Activated naive CD4-positive, alpha-beta T cell treated with Interleukin-2 at 50 U/mL for 16 hours (primary cell): ENCODE measurements around the gene SYCE1.
"Not testable (repeated sequence)": the region's sequence is repeated elsewhere in the genome, so short reads cannot be mapped to it uniquely, and the experiment has no call there.

Source experiments
- DNase-seq: peaks from one replicate; pipeline ENCODE4 v3.0.0-alpha.2; 2020

The SYCE1 gene

DNA sequence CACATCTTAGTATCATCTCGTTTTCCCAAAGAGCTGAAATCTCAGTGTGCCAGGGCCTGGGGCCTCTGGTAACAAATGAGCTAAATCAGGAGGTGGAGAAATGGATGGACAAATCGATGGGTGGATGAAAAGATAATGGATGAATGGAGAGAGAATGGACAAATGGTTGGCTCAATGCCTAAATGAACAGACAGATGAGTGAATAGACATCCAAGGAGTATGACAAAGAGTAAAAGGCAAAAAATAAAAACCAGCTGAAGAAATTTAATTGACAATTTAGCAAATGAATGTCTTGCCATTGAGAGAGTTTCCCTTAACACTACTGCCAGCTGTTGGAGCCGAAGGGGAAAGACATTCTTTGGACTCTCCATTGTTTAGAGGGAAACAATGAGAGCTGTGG, 8.0 kb downstream of the SYCE1 start:
- DNase-seq: no peak

DNA sequence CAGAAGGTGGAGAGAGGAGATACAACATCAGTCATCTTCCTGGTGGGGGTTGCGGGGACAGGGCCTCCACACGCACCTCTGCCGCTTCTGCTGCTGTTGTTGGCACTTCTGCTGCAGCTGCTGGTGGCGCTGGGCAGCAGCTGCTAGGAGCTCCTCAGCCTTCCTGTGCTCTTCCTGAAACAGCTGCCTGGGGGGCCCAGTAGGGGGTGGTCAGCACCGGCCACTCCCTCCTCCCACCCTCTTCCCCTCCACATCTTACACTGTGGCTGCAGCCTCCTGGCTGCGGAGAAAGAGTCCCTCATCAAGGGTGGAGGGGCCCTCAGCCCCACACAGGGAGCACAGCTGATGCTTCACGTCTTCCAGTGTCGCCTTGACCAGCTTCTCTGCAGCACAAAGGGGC, 9.9 kb downstream of the SYCE1 start:
- no peak for DNase-seq

DNA sequence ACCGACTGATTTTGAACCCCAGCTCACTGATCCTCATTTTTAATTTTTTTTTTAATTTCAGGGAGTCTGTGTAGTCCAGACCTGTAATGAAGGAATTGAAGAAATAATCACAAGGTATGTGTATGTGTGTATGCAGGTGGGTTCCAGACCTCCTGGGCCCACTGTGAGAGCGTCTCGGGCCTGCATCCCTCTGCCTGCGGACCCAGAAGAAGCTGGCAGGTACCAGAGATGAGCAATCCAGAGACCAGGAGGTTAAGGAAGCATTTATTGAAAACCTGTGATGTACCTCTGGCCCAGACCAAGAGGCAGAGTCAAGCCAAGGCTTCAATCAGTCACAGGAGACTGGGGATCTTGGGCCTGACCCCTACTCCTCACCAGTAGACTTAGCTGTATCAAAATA, 10.8 kb downstream of the SYCE1 start:
- DNase-seq: no peak

DNA sequence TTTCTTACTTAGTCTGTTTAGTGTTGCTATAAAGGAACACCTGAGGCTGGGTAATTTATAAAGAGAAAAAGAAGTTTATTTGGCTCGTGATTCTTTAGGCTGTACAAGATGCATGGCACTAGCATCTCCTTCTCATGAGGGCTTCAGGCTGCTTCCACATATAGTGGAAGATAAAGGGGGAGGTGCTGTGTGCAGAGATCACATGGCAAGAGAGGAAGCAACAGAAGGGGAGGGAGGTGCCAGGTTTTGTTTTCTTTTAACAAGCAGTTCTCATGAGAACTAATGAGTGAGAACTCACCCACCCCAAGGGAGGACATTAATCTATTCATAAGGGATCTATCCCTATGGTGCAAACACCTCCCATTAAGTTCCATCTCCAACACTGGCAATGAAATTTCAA, 20.9 kb downstream of the SYCE1 start:
- no peak for DNase-seq

DNA sequence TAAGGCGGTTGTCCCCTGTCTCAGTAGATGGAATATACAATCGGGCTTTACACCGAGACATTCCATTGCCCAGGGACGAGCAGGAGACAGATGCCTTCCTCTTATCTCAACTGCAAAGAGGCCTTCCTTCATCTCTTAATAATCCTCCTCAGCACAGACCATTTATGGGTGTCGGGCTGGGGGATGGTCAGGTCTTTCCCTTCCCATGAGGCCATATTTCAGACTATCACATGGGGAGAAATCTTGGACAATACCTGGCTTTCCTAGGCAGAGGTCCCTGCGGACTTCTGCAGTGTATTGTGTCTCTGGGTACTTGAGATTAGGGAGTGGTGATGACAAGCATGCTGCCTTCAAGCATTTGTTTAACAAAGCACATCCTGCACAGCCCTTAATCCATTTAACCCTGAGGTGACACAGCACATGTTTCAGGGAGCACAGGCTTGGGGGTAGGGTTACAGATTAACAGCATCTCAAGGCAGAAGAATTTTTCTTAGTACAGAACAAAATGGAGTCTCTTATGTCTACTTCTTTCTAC, 23.9 kb downstream of the SYCE1 start:
- DNase-seq: not testable (repeated sequence)

DNA sequence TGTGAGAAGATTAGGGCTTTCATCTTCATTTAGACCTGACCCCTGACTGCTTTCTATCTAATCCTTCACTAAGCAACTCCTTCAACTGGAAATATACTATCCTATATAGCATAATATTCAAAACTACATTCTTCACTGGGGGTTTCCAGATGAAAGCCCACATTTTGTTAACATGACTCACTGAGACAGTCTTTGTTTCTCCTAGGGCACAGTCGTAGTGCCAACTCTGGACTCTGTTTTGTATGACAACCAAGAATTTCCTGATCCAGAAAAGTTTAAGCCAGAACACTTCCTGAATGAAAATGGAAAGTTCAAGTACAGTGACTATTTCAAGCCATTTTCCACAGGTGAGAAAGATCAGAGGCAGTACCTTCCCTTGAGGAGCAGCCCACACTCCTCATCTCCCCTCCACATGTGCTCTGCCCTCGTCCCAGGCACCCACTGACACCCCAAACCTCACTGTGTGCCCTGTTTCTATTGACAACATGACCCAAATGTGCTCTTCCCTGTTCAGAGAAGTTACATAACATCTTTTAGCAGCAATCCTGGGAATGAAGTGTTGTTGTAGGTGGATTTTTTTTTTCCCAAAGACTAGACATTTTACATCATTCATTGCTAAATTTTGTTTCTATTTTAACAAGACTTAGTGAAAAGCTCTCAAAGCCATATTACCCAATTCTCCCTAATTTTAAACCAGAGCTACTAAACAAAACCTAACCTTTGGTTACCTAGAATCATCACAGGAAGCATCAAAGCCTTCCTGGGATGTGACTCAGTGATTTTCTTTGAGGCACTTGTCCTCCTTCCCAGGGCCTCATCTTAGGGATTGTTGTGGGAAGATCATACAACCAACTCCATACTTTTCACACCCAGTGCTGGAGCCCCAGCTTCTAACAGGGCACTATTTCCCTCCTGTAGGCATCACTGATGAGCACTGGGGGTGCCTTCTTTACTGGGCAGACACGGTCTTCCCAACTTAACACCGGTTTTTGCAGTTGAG, 27.5 kb downstream of the SYCE1 start:
- DNase-seq: no peak

DNA sequence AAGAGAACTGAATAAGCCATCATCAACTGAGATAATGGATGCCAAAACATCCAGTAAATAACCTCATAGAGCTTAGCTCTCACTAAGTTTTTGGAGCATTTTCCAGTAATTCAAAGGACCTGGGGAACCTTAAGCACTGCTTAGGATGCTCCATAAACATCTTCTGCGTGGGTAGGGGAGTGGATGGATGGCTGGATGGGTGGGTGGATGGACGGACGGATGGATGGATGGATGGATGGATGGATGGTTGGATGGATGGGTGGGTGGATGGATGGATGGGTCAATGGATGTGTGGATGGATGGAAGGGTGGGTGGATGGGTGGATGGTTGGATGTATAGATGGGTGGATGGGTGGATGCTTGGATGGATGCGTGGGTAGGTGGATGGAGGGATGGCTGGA, 29.2 kb downstream of the SYCE1 start:
- DNase-seq: no peak

DNA sequence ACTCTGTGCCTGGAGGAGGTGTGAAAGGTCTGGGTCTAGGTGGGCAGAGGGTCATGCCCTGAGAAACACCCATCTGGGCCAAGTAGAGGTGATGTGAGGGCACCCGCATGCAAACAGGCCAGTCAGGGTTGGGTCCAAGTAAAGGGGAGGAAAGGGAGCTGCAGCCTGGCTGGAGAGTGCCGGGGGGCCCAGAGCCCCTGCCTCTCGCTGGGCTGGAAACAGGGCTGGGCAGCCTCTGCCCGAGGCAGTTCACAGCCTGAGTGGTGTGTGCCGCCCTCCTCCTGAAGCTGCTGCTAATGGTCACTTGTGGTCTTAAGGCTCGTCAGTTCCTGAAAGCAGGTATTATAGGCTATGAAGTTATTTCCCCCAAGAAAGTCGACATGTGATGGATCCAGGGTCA, 31.0 kb downstream of the SYCE1 start:
- no peak for DNase-seq

DNA sequence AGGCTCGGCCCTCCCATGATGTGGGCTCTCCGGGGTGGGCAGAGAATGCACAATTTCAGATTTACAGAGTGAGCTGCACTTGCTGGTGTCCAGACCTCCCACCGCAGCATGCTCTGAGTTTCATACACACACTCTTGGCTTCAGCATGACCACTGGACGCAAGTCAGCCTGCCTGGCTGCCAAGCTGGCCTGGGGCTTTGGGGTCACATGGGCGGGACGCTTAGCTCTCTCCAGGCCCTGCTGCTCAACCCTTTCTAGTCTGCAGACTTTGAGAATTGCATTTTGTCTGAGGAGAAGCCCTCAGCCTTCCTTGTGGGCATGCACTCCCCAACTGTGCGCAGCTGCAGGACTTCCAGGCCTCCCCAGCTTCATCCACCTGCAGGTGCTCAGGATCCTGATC, 32.5 kb downstream of the SYCE1 start:
- no peak for DNase-seq

DNA sequence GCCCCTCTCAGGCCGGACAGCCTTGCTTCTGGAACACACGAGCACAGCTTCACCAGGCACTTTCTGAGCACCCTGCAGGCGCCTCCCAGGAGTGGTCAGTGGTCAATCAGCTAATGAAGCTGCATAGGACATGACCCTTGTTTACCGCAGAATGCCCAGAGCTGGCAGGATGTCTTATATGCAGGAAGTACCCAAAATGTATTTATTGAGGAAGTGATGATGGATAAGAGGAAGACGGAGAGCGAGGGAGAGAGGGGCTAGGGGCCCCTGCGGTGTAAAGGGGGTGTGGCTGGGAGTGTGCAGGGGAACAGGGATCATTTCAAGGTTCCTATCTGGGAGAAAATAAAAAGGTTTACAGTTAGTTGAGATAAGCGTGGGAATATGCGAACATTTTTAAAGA, 34.9 kb downstream of the SYCE1 start:
- no peak for DNase-seq

DNA sequence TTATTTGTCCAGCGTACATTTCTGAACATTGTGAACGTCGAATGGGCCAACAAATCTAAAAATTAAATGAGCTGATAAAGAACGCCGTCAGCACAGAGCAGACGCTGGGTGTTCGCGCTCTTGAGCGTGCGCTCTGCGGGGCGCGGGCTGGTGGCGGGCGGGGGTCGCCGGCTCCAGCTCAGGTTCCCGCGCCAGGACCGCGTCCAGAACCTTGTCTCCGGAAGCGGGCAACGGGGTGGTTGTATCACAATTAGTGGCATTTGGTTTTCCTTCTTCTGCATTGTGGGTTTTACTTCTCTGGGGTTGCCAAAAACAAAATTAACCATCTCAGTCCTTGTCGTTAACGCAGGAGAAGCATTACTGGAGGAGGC, 35.8 kb downstream of the SYCE1 start:
- DNase-seq: no peak

DNA sequence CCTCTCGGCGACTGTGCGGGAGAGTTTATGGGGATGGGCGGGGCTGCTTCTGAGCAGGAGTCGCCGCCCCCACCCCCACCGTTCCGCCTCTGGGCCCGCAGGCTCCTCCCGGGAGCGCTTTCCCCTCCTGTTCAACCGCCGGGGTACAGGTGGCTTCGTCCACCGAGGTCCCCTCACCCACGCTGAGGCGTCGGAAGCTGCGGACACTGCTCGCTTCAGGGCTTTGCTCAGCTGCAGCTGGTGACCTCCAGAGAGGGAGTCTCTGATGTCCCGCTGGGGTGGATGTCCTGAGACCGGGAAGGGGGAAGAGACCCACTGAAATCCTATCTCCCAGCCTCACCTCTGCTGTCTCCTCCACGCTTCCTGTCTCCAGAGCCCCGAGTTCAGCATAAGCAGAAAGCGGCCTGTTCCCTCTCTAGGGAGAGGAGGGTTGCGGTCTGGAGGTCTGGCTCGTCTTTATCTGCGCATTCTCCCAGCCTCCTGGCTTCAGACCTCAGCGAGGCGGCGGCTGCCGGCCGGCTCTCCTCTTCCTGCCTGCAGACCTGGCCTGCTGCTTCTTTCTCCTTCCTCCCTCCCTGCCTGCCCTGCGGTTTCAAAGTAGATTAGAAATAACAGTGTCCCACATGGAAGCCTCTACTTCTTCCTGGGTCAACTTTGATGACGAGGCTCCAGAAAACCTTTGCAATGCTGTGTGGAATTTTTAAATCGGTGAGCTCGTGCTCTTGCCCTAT, 36.4 kb downstream of the SYCE1 start:
- DNase-seq: peak; percentile 15

DNA sequence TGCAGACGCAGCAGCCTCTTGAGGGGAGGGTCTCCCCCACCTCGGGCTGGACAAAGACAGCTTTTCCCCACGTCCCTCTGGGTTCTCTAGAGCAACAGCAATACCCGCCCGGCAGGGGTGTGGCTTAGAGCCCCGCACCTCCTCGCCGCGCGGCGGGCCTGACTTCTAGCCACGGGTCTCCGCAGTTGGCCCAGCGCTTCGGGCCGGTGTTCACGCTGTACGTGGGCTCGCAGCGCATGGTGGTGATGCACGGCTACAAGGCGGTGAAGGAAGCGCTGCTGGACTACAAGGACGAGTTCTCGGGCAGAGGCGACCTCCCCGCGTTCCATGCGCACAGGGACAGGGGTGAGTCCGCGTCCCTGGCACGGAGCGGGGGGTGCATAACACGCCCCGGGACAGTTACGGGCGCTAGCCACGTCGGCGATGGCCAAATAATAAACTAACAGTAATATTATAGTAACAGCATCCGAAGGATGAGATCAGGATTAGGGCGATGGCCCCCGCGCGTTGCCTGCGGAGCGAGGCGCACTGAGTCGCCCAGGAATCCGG, 37.0 kb downstream of the SYCE1 start:
- DNase-seq: no peak

DNA sequence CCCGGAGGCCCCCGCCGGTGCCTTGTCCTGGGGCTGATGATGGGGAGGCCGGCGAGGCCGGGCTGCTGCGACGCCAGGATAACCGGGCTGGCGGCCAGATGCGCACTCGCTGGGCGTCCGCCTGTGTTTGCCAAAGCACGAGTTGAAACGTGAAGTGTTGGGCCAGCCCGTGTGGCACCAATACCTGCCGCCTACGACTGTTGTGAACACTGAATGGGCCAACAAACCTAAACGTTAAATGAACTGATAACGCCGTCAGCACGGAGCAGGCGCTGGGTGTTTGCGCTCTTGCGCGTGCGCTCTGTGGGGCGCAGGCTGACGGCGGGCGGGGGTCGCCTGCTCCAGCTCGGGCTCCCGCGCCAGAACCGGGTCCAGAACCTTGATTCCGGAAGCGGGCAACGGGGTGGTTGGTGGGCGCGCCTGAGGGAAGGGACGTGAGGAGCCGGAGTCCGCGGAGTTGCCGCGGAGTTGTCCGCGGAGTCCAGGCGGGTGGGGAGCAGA, 37.6 kb downstream of the SYCE1 start:
- no peak for DNase-seq

DNA sequence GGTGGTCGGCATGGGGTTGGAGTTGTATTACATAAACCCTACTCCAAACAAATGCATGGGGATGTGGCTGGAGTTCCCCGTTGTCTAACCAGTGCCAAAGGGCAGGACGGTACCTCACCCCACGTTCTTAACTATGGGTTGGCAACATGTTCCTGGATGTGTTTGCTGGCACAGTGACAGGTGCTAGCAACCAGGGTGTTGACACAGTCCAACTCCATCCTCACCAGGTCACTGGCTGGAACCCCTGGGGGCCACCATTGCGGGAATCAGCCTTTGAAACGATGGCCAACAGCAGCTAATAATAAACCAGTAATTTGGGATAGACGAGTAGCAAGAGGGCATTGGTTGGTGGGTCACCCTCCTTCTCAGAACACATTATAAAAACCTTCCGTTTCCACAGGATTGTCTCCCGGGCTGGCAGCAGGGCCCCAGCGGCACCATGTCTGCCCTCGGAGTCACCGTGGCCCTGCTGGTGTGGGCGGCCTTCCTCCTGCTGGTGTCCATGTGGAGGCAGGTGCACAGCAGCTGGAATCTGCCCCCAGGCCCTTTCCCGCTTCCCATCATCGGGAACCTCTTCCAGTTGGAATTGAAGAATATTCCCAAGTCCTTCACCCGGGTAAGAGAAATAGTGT, 38.3 kb downstream of the SYCE1 start, which contains the start of gene CYP2E1:
TSS of gene CYP2E1 (plus strand) at position 407 of the 632 bp plus-strand sequence. CDS start at position 440, 33 bp downstream.
- no peak for DNase-seq

DNA sequence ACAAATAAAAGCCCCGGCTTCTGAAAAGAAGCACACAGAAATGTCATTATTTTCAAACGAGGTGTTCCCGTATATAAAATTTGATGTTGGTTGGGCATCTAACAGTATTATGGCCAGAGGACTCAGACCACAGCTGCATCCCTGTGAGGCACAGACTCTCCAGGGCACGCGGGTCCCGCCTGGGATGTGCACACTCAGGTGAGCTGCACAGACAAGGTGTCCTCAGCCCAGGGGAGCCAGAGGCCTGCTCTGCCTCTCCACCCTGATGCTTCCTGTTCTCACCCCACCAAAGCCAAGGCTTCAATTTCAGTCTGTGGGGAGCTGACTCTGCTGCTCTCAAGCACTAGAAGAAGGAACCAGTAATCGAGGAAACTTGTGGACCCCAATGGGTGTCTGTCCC, 39.9 kb downstream of the SYCE1 start:
- DNase-seq: no peak

DNA sequence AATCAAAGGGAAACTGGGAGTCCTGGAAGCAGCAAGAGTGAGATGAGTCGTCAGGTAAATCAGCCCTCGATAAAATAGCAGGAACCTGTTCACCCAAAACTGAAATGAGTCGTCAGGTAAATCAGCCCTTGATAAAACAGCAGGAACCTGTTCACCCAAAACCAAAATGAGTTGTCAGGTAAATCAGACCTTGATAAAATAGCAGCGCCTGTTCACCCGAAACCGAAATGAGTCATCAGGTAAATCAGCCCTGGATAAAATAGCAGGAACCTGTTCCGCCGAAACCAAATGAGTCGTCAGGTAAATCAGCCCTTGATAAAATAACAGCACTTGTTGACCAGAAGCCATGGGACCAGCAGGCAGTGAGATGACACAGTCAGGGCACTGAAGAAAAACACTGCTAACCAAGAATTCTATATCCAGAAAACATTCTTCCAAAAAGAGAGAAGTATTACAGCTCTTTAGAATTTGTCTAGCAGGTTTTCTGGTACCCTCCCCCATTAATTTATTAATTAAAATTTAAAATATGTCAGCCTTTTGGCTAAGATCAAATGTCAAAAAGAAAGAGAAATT, 41.7 kb downstream of the SYCE1 start:
- no peak for DNase-seq

DNA sequence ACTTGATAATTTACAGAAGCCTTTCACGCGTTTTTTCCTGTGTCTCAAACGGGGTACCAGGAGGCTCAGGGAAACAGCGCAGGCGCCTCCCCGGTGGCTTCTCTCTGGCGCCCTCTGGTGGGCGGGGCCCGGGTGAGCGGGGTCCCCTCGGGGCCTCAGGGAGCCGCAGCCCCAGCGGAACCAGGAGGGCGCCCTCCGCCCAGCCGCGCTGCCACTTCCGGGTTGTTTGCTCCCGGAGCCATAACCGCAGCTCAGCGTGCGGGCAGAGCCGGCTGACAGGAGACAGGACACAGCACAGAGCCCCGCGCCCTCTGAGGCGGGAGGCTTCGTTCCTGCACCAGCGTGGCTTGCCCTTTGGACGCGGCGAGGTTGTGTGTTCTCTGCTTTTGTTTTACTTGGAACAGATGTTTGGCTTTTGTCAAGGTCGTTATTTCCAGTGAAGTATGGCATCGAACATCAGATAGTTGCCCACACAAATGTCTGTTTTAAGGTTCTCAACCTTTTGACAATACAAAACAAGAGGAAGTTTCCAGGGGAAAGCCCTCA, 45.1 kb downstream of the SYCE1 start:
- DNase-seq: peak; percentile 93

DNA sequence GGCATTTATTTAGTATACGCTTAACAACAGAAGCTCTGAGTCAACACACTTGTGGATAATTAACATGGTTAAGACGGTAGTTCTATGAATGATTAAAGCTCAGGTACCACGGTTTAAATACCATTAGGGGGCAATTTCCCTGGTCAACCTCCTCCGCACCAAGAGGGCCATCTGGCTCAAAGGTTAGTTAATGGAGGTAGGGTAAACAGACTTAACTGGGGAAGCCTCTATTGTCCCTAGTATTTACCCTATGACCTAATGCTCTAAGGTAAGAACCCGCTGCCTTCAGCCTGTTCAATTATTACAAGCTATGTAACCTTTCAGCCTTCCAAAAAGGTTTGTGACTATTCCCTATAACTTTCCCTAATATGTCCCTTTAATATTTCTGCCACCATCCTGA, 46.9 kb downstream of the SYCE1 start:
- DNase-seq: not testable (repeated sequence)

DNA sequence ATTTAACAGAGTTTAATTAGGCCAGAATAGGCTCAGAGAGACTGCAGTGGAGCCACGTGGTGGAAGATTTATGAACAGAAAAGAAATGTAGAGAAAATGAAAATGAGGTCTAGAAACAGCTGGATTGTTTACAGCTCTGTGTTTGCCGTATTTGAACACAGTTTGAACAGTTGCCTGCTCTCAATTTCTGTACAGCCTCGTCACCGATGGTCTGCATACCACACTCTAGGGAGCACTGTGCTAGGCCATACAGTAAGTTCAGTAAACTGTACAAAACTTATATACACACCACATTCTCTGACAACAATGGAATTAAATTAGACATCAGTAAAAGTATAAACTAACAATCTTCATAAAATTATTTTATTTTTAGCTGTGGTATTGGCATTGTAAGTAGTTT, 49.3 kb downstream of the SYCE1 start:
- DNase-seq: no peak

DNA sequence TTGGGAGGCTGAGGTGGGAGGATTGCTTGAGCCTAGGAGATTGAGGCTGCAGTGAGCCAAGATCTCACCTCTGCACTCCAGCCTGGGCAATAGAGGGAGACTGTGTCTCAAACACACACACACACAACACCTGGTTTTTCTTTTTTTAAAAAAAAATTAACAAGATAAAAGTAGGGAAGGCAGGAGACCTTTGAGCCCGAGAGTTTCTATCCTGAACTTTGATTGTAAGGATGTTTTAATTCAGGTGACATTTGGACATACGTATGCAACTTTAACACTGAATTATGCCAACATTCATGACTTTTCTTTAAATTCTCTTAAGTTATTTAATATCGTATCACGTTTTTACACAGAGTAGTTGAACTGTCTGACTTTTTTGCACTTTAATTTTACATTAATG, 49.9 kb downstream of the SYCE1 start:
- no peak for DNase-seq

DNA sequence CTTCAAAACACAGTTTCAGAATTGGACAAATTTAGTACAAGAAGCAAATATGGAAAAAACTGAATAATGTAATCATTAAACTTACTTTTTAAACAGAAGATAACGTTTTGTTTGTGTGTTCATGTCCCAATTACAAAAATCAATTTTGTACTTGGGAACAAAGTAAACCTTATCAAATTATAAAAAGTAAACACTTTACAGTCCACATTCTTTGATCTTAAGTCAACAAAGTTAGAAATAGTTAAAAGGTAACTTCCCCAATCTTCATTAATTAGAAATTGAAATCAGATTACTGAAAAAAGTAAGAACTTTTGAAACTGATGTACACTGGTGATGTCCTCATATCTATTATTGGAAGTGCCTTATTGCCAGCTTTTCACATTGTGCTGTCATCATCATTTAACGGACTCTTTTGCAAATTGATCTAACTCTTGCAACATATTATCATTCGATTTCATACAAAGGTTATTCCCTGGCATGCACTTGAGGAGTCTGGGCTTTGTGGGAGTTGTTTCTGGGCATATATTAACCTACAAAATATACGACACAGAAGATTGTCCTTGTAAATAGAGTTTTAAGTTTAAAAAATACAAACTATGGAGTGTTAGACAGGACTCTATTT, 53.4 kb downstream of the SYCE1 start:
- no peak for DNase-seq
